ENCODE results near the gene C6orf62. TPM values are rescaled to one million over a fixed set of nuclear protein-coding genes. Genes with fewer than 3 reads are reported as not detected.
"Not testable (repeated sequence)": the region's sequence is repeated elsewhere in the genome, so short reads cannot be mapped to it uniquely, and the experiment has no call there.

C6orf62 gene
- total and polyA plus RNA-seq, 4 donors = 109 to 193 (median 134) TPM

DNA sequence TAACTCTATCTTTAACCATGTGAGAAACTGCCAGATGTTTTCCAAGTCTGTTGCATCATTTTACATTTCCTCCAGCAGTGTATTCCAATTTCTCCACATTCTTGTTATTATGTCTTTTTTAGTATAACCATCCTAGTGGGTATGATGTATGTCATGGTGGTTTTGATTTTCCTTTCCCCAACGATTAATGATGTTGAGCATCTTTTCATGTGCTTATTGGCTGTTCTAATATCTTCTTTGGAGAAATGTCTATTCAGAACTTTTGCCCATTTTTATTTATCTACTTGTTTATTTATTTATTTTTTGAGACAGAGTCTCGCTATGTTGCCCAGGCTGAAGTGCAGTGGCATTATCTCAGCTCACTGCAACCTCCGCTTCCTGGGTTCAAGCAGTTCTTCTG, 4.3 kb upstream of the C6orf62 start:
- DNase-seq (ENCODE audit: low read depth in 4 of 6, low spot score in 6 of 6) = no peak
- Histone ChIP-seq H3K27me3 (ENCODE audit: control insufficient read depth, insufficient read depth, low read length) (no peaks in the 10 kb centered on the region), H3K36me3 (ENCODE audit: control insufficient read depth, insufficient read depth, low read length) (peaks cover 2% of the 10 kb centered on the region), H3K27ac (ENCODE audit: low read depth, low read length) (no peak overlapping the region), H3K4me1 (ENCODE audit: control insufficient read depth, insufficient read depth, low read length) (peaks cover 8% of the 10 kb centered on the region), H3K4me3 (ENCODE audit: low read depth, low read length) (no peak overlapping the region), H3K9me3 (ENCODE audit: control insufficient read depth, insufficient read depth, low read length) (no peaks in the 10 kb centered on the region)
- WGBS (ENCODE audit: insufficient coverage) = 80% methylated on average over 1 of the region's 3 CpGs

DNA sequence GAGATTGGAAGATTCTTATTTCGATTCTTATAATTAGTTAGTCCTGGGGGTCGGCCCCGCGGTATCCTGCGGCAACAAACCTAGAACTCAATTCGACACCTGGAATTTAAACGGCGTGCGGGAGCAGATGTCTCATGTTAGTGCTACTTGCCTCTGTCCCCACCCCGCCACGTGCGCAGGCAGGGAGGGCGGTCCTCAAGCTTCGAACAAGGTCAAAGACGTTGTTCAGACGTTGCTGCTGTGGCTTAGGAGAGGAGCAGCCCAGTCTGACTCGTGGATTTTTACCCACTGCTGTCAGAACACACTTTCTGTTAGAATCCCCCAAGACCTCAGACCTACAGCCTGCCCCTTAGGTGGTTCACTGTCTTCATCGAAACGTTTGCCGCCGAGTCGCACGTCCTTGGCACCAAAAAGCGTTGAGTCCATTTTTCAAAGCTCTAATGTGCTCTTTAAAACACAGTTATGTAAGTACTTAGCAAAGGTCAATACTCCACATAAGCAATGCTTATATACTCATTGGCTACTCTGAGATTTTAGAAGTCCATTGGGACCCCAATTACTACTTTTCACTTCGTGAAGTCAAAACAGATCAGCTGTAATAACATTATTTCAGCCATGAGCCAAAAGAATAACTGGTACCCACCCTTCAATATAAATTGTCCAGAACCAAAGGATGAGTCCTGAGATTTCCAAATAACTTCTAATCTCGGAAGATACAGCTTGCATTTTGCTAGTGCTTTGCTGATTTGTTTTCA, 2.7 kb upstream of the C6orf62 start:
- no peaks in the 10 kb centered on the region for H3K9me3 ChIP-seq (ENCODE audit: control insufficient read depth, insufficient read depth, low read length)
- no peak for DNase-seq (ENCODE audit: low read depth in 4 of 6, low spot score in 6 of 6)
- no peaks in the 10 kb centered on the region for H3K27me3 ChIP-seq (ENCODE audit: control insufficient read depth, insufficient read depth, low read length)
- peaks cover 14% of the 10 kb centered on the region for H3K4me1 ChIP-seq (ENCODE audit: control insufficient read depth, insufficient read depth, low read length)
- H3K4me3 ChIP-seq (ENCODE audit: low read depth, low read length) = peak overlapping the region; percentile 100
- H3K27ac ChIP-seq (ENCODE audit: low read depth, low read length) = peak overlapping the region; percentile 100
- 5% methylated on average over 24 of the region's 26 CpGs for WGBS (ENCODE audit: insufficient coverage)
- H3K36me3 ChIP-seq (ENCODE audit: control insufficient read depth, insufficient read depth, low read length) = peaks cover 4% of the 10 kb centered on the region

DNA sequence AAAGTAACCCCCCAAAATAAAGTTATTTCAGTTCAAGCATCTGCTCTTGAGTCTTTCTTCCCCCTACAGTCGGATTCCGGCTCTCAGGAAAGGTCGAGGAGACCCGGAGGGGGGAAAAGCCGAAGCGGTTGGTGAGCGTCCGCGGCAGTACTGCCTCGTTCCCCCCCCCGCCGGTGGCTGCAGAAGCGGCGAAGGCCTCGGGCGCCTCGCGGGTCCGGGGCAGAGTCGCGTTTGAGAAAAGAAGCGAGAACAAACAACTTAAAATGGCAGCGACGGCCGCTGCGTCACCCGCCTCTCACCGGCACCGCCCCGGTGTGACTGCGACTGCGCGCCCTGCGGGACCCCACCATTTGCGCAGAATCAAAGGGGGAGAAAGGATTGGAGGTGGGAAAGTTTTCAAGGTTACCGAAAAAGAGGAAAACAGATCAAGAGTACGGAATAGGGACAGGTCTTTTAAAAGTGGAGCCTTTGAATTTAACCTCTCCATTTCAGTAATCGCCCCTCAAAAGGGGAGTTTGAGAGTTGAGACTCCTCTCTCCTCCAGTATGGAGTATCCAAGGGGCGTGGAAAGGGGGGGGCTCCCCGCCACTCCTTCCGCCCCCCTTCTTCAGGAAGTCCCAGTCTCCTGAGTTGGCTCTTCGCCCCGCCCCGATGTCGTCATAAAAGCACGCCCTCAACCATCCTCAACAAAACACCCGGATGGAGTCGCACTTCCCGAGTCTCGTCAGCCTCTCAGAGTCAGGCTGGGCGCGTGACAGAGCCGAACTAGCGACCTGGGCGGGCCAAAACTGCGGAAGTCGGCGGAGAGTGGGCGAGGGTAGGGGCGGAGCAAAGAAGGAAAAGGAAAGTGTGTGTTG, 1.9 kb upstream of the C6orf62 start:
- Histone ChIP-seq H3K9me3 (ENCODE audit: control insufficient read depth, insufficient read depth, low read length) (no peaks in the 10 kb centered on the region), H3K27ac (ENCODE audit: low read depth, low read length) (peak overlapping the region; percentile 100), H3K4me3 (ENCODE audit: low read depth, low read length) (peak overlapping the region; percentile 100), H3K36me3 (ENCODE audit: control insufficient read depth, insufficient read depth, low read length) (peaks cover 6% of the 10 kb centered on the region), H3K27me3 (ENCODE audit: control insufficient read depth, insufficient read depth, low read length) (no peaks in the 10 kb centered on the region), H3K4me1 (ENCODE audit: control insufficient read depth, insufficient read depth, low read length) (peaks cover 16% of the 10 kb centered on the region)
- DNase-seq (ENCODE audit: low read depth in 4 of 6, low spot score in 6 of 6) = peak; percentile 100
- under 1% methylated on average over 48 of the region's 60 CpGs for WGBS (ENCODE audit: insufficient coverage)

DNA sequence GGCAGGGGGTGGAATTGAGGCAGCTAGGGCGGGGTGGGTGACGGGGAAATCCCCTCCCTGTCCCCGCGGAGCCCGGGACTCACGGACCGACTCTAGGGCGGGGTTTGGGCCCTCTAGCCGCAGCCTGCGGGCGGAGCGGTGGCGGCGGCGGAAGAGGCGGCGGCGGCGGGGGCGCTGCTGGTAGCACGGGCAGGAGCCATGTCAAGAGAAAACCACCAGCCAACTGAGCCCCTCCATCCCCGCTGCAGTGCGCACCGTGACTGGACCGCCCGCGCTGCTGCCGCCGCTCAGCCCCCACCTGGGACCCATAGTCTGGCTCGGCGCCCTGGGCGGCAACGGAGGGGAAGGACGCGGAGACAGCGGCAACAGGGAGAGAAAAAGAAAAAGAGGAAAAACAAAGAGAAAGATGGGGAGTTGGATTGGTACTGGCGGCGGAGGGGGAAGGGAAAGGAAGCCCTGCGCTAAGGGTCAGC, 1.2 kb upstream of the C6orf62 start:
- no peaks in the 10 kb centered on the region for H3K27me3 ChIP-seq (ENCODE audit: control insufficient read depth, insufficient read depth, low read length)
- H3K9me3 ChIP-seq (ENCODE audit: control insufficient read depth, insufficient read depth, low read length) = no peaks in the 10 kb centered on the region
- H3K27ac ChIP-seq (ENCODE audit: low read depth, low read length) = peak overlapping the region; percentile 100
- H3K4me1 ChIP-seq (ENCODE audit: control insufficient read depth, insufficient read depth, low read length) = peaks cover 16% of the 10 kb centered on the region
- WGBS (ENCODE audit: insufficient coverage) = 0% methylated on average over 33 of the region's 39 CpGs
- peaks cover 10% of the 10 kb centered on the region for H3K36me3 ChIP-seq (ENCODE audit: control insufficient read depth, insufficient read depth, low read length)
- peak in 2 of 6 donors; percentile 72 to 80 for DNase-seq (ENCODE audit: low read depth in 4 of 6, low spot score in 6 of 6)
- peak overlapping the region; percentile 100 for H3K4me3 ChIP-seq (ENCODE audit: low read depth, low read length)

DNA sequence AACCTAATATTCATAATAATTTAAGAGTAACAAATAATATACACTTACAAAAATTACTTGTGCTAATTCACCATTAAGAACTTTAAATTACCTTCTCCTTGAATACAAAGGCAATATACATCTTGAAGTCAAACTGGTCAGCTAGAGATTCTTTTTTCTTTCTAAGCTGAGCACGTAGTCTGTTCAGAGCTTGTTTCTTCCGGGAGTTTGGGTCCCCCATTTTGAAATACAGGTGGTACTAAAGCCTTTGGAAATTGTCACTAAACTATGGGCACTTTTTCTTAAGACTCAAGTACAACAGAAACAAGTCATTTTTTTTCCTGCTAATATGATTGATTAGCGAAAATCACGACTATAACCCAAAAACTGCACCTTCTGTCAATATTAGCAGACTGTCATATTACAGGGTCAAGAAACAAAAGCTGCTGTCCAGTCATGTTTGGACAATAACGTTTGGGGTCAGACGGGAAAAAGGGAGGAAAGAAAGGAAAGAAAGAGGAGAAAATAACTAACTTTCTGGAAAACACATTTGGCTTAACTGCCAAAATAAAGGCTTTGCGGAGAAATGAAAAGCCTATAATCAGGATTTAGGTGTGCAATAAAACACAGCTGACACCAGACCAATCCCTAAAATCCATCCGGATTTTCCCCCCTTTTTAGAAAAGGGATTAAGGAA, 367 bp downstream of the C6orf62 start:
- Histone ChIP-seq H3K27me3 (ENCODE audit: control insufficient read depth, insufficient read depth, low read length) (no peaks in the 10 kb centered on the region), H3K36me3 (ENCODE audit: control insufficient read depth, insufficient read depth, low read length) (peaks cover 14% of the 10 kb centered on the region), H3K4me1 (ENCODE audit: control insufficient read depth, insufficient read depth, low read length) (peaks cover 16% of the 10 kb centered on the region), H3K27ac (ENCODE audit: low read depth, low read length) (peak overlapping the region; percentile 21), H3K9me3 (ENCODE audit: control insufficient read depth, insufficient read depth, low read length) (no peaks in the 10 kb centered on the region), H3K4me3 (ENCODE audit: low read depth, low read length) (peak overlapping the region; percentile 100)
- DNase-seq (ENCODE audit: low read depth in 4 of 6, low spot score in 6 of 6) = peak in 1 of 6 donors; percentile 7
- WGBS (ENCODE audit: insufficient coverage) = no CpG with 5 or more reads among the region's 8 CpGs

DNA sequence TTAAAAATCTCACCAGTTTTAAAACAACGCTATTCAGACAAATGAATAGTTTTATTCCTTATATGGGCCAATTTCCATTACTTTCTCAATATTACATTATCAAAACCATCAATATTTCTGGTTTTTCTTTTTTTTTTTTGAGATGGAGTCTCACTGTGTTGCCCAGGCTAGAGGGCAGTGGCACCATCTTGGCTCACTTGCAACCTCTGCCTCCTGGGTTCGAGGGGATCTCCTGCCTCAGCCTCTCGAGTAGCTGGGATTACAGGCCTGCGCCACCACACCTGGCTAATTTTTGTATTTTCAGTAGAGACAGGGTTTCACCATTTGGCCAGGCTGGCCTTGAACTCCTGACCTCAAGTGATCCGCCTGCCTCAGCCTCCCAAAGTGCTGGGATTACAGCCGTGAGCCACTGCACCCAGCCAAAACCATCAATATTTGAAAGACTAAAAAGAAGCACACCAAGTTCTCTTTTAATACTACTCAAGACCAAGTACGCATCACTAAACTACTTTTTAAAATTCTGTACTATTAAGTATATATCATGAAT, 2.3 kb downstream of the C6orf62 start:
- not testable (repeated sequence) for H3K27ac ChIP-seq (ENCODE audit: low read depth, low read length); H3K9me3 ChIP-seq (ENCODE audit: control insufficient read depth, insufficient read depth, low read length); DNase-seq (ENCODE audit: low read depth in 4 of 6, low spot score in 6 of 6); H3K4me3 ChIP-seq (ENCODE audit: low read depth, low read length); H3K27me3 ChIP-seq (ENCODE audit: control insufficient read depth, insufficient read depth, low read length)
- 82% methylated on average over 5 of the region's 7 CpGs for WGBS (ENCODE audit: insufficient coverage)
- H3K4me1 ChIP-seq (ENCODE audit: control insufficient read depth, insufficient read depth, low read length) = peaks cover 11% of the 10 kb centered on the region
- H3K36me3 ChIP-seq (ENCODE audit: control insufficient read depth, insufficient read depth, low read length) = peaks cover 21% of the 10 kb centered on the region

DNA sequence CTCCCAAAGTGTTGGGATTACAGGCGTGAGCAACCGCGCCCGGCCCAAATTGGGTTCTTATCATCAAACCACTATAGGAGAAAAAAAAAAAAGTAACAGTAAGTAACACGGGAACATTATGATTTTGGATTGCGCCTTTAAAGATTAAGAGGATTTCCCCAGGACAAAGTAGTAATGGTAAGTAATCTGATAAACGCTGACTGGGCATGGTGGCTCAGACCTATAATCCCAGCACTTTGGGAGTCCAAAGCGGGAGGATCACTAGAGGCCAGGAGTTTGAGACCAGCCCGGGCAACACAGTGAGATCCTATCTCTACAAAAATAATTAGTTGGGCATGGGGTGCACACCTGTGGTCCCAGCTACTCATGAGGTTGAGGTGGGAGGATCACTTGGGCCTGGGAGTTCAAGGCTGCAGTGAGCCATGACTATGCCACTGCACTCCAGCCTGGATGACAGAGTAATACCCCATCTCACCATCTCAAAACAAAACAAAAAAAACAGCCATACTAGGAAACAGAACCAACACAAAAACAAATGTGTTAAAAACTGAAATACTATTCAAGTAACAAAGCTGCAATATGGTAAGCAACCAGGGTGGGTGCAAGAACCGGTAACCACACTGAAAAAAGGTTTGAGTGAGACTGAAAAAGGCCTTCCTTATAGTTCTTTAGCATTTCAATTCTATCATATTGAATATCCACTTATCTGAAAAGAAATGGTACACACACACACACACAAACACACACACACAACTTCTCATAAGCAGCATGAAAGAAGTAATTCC, 8.2 kb downstream of the C6orf62 start:
- peaks cover 51% of the 10 kb centered on the region for H3K36me3 ChIP-seq (ENCODE audit: control insufficient read depth, insufficient read depth, low read length)
- no peaks in the 10 kb centered on the region for H3K27me3 ChIP-seq (ENCODE audit: control insufficient read depth, insufficient read depth, low read length)
- H3K4me1 ChIP-seq (ENCODE audit: control insufficient read depth, insufficient read depth, low read length) = no peaks in the 10 kb centered on the region
- H3K27ac ChIP-seq (ENCODE audit: low read depth, low read length) = no peak overlapping the region
- 100% methylated on average over 2 of the region's 10 CpGs for WGBS (ENCODE audit: insufficient coverage)
- DNase-seq (ENCODE audit: low read depth in 4 of 6, low spot score in 6 of 6) = no peak
- H3K4me3 ChIP-seq (ENCODE audit: low read depth, low read length) = no peak overlapping the region
- no peaks in the 10 kb centered on the region for H3K9me3 ChIP-seq (ENCODE audit: control insufficient read depth, insufficient read depth, low read length)

DNA sequence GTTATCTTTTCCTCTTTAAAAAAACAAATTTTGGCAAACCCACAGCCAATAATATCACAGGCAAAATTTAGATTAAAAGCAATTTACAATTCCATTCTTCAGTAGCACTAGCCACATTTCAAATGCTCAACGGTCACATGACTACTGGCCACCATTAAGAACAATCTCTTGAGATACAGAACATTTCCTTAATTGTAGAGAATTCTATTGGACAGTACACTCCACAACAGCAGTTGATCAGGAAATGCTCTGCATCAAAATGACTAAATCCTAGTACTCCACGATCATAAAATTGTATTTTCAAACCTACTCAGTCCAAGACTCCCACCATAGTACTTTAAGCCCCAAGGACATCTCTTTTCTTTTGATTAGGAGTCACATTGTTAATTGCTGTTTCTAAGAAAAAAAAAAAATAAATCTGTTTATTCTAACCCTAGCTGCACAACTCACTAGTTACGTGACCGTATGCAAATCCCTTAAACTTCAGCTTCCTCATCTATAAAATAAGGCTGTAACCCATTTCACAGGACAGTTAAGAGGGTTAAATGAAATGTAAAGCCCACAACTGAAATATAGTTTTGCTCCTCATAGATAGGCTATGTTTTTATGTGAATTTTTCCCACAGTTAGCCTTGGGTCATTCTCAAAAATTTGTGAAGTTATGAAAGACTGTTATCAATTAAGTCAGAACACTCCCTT, 9.8 kb downstream of the C6orf62 start:
- WGBS (ENCODE audit: insufficient coverage) = no CpG with 5 or more reads among the region's 4 CpGs
- H3K4me3 ChIP-seq (ENCODE audit: low read depth, low read length) = no peak overlapping the region
- H3K9me3 ChIP-seq (ENCODE audit: control insufficient read depth, insufficient read depth, low read length) = no peaks in the 10 kb centered on the region
- peaks cover 42% of the 10 kb centered on the region for H3K36me3 ChIP-seq (ENCODE audit: control insufficient read depth, insufficient read depth, low read length)
- no peak overlapping the region for H3K27ac ChIP-seq (ENCODE audit: low read depth, low read length)
- H3K4me1 ChIP-seq (ENCODE audit: control insufficient read depth, insufficient read depth, low read length) = no peaks in the 10 kb centered on the region
- H3K27me3 ChIP-seq (ENCODE audit: control insufficient read depth, insufficient read depth, low read length) = no peaks in the 10 kb centered on the region
- no peak for DNase-seq (ENCODE audit: low read depth in 4 of 6, low spot score in 6 of 6)

Data from spinal cord (tissue), 10 donors.